ENCODE results near the gene STUM.

STUM gene

GRCh38 chr1:226652613-226653012 lies 104.0 kb downstream of the STUM start:
- DNase-seq (ENCODE audit: extremely low spot score), result no peak
- ChIA-PET POLR2A (no interaction called here), CTCF (interaction anchor here (1.0 kb wide), 1 partner anchor 26 kb away, joined by 3 read pairs; no protein-coding TSS in a partner anchor)
- TF ChIP-seq SP1 (IDR thresholded peaks at IDR 0.05), result no peak
- TF ChIP-seq SUZ12 (IDR thresholded peaks at IDR 0.05), result no peak
- TF ChIP-seq FOXA1 (IDR thresholded peaks at IDR 0.05), result no peak
- no peak for TF ChIP-seq PKNOX1 (IDR thresholded peaks at IDR 0.05)
- no peak for TF ChIP-seq L3MBTL2 (conservative IDR thresholded peaks at IDR 0.05)
- no peak for TF ChIP-seq ARNT (IDR thresholded peaks at IDR 0.05)
- no peak for TF ChIP-seq CTBP1 (IDR thresholded peaks at IDR 0.05; ENCODE audit: borderline replicate concordance)
- TF ChIP-seq ZNF384 (IDR thresholded peaks at IDR 0.05), result no peak
- TF ChIP-seq ELF4 (IDR thresholded peaks at IDR 0.05), result no peak

- no peak for DNase-seq (ENCODE audit: extremely low spot score)
- CTCF ChIA-PET, result interaction anchor here (1.0 to 1.2 kb wide), 2 partner anchors 10 to 18 kb away, joined by 4 to 5 read pairs; no protein-coding TSS in a partner anchor
- POLR2A ChIA-PET, result interaction anchor here (1.3 kb wide), 1 partner anchor 50 kb away, joined by 3 read pairs; no protein-coding TSS in a partner anchor
- no peak for TF ChIP-seq HDGF (IDR thresholded peaks at IDR 0.05; ENCODE audit: borderline replicate concordance)
- no peak for TF ChIP-seq FOXA1 (IDR thresholded peaks at IDR 0.05)
- no peak for TF ChIP-seq ZNF384 (IDR thresholded peaks at IDR 0.05)
- TF ChIP-seq FOXM1 (IDR thresholded peaks at IDR 0.05; ENCODE audit: borderline replicate concordance), result no peak
- no peak for TF ChIP-seq FOXK2 (IDR thresholded peaks at IDR 0.05)
- no peak for TF ChIP-seq NFRKB (IDR thresholded peaks at IDR 0.05)
- TF ChIP-seq ELF4 (IDR thresholded peaks at IDR 0.05), result no peak
- no peak for TF ChIP-seq PKNOX1 (IDR thresholded peaks at IDR 0.05)
- TF ChIP-seq LEF1 (IDR thresholded peaks at IDR 0.05; ENCODE audit: borderline replicate concordance), result no peak
These were observed 104.9 kb downstream of the STUM start for GRCh38 chr1:226653311-226653921.

GRCh38 chr1:226654046-226654667 lies 105.6 kb downstream of the STUM start:
- POLR2A ChIA-PET, result interaction anchor here (1.3 kb wide), 1 partner anchor 49 kb away, joined by 3 read pairs; no protein-coding TSS in a partner anchor
- TF ChIP-seq ZNF384 (IDR thresholded peaks at IDR 0.05), result no peak
- no peak for TF ChIP-seq SUZ12 (IDR thresholded peaks at IDR 0.05)
- no peak for TF ChIP-seq BHLHE40 (IDR thresholded peaks at IDR 0.05; ENCODE audit: borderline replicate concordance)
- TF ChIP-seq SP1 (IDR thresholded peaks at IDR 0.05), result no peak
- no peak for TF ChIP-seq LEF1 (IDR thresholded peaks at IDR 0.05; ENCODE audit: borderline replicate concordance)
- no peak for TF ChIP-seq L3MBTL2 (conservative IDR thresholded peaks at IDR 0.05)
- TF ChIP-seq ELF4 (IDR thresholded peaks at IDR 0.05), result no peak
- no peak for DNase-seq (ENCODE audit: extremely low spot score)
- CTCF ChIA-PET, result interaction anchor here (1.0 to 1.2 kb wide), 2 partner anchors 11 to 19 kb away, joined by 4 to 5 read pairs; no protein-coding TSS in a partner anchor

- ChIA-PET CTCF (interaction anchor here (1.2 kb wide), 1 partner anchor 19 kb away, joined by 4 read pairs; no protein-coding TSS in a partner anchor), POLR2A (no interaction called here)
- no peak for DNase-seq (ENCODE audit: extremely low spot score)
- TF ChIP-seq L3MBTL2 (conservative IDR thresholded peaks at IDR 0.05) (no peak), PKNOX1 (IDR thresholded peaks at IDR 0.05) (no peak), SP1 (IDR thresholded peaks at IDR 0.05) (no peak), NFRKB (IDR thresholded peaks at IDR 0.05) (no peak), ELF4 (IDR thresholded peaks at IDR 0.05) (no peak), FOXA1 (IDR thresholded peaks at IDR 0.05) (no peak), LEF1 (IDR thresholded peaks at IDR 0.05; ENCODE audit: borderline replicate concordance) (no peak)
These were observed 106.1 kb downstream of the STUM start for GRCh38 chr1:226654668-226655055.

GRCh38 chr1:226655251-226656163 lies 106.9 kb downstream of the STUM start:
- POLR2A ChIA-PET, result no interaction called here
- CTCF ChIA-PET, result no interaction called here
- no peak for DNase-seq (ENCODE audit: extremely low spot score)
- TF ChIP-seq LEF1 (IDR thresholded peaks at IDR 0.05; ENCODE audit: borderline replicate concordance), result no peak
- TF ChIP-seq HDGF (IDR thresholded peaks at IDR 0.05; ENCODE audit: borderline replicate concordance), result no peak
- TF ChIP-seq FOXM1 (IDR thresholded peaks at IDR 0.05; ENCODE audit: borderline replicate concordance), result no peak
- no peak for TF ChIP-seq TARDBP (IDR thresholded peaks at IDR 0.05)
- no peak for TF ChIP-seq ZNF384 (IDR thresholded peaks at IDR 0.05)

GRCh38 chr1:226656201-226656600 lies 107.6 kb downstream of the STUM start:
- CTCF ChIA-PET, result no interaction called here
- TF ChIP-seq PKNOX1 (IDR thresholded peaks at IDR 0.05) (no peak), CTBP1 (IDR thresholded peaks at IDR 0.05; ENCODE audit: borderline replicate concordance) (no peak), SP1 (IDR thresholded peaks at IDR 0.05) (no peak), SUZ12 (IDR thresholded peaks at IDR 0.05) (no peak), HDGF (IDR thresholded peaks at IDR 0.05; ENCODE audit: borderline replicate concordance) (no peak), LEF1 (IDR thresholded peaks at IDR 0.05; ENCODE audit: borderline replicate concordance) (no peak), FOXK2 (IDR thresholded peaks at IDR 0.05) (no peak), ZNF384 (IDR thresholded peaks at IDR 0.05) (no peak), ARNT (IDR thresholded peaks at IDR 0.05) (no peak), FOXA1 (IDR thresholded peaks at IDR 0.05) (no peak), L3MBTL2 (conservative IDR thresholded peaks at IDR 0.05) (no peak), TARDBP (IDR thresholded peaks at IDR 0.05) (no peak), FOXM1 (IDR thresholded peaks at IDR 0.05; ENCODE audit: borderline replicate concordance) (no peak), NFRKB (IDR thresholded peaks at IDR 0.05) (no peak), ELF4 (IDR thresholded peaks at IDR 0.05) (no peak)
- DNase-seq (ENCODE audit: extremely low spot score), result no peak
- POLR2A ChIA-PET, result no interaction called here

Measured in HEK293T (cell line).